Endothelial cell of umbilical vein (primary cell): ENCODE results near the gene WASF3. TPM values are rescaled to one million over a fixed set of nuclear protein-coding genes. Genes with fewer than 3 reads are reported as not detected.

Experiments
- BruUV-seq: library from RNA; stranded (reverse); fragments of 400-500 nt; replicated peaks from 2 replicates; lab custom pipeline; 2021; lab: Mats Ljungman, UMichigan
- CTCF ChIA-PET: fragments of 300-600, 350-600 bp; sonication (Branson Sonifier 250); formaldehyde crosslinking; loops from one replicate; lab custom pipeline; 2021; ENCODE audit warnings: antibody characterized with exemption, inconsistent platforms; lab: Charles Lee
- POLR2A ChIA-PET: fragments of 300-600, 350-600 bp; sonication (Branson Sonifier 250); formaldehyde crosslinking; loops from one replicate; lab custom pipeline; 2021; ENCODE audit warnings: antibody characterized with exemption, inconsistent platforms; lab: Charles Lee
- DNase-seq: peaks from one replicate; pipeline ENCODE4 v3.0.0-alpha.2; 2011; ENCODE audit warnings: low read depth, low spot score
- FAIRE-seq: peaks from 2 replicates; lab custom pipeline; 2011; peaks lifted over from hg19 to GRCh38; lab: Jason Lieb, UNC
- H2AFZ ChIP-seq: 2 replicates; pipeline ENCODE4 v1.6.0; 2012; ENCODE audit warnings: low read depth, low read length, control low read depth, inconsistent platforms
- H3K27ac ChIP-seq: 2 replicates; pipeline ENCODE4 v1.5.1; 2011; ENCODE audit warnings: low read depth, mild to moderate bottlenecking, control low read depth, low read length, moderate library complexity; ENCODE audit not compliant: insufficient read depth
- H3K27me3 ChIP-seq, 2 experiments: 2 replicates each; pipeline versions ENCODE4 v1.6.0 to v1.6.1; 2011; ENCODE audit warnings: low read length in 2 of 2, mixed read lengths in 1 of 2; ENCODE audit not compliant: control insufficient read depth in 2 of 2, insufficient read depth in 2 of 2
- H3K36me3 ChIP-seq, 2 experiments: 2 replicates in 1 of 2; 3 replicates in 1 of 2; pipeline ENCODE4 v1.5.1; 2011; ENCODE audit warnings: low read length in 2 of 2, mild to moderate bottlenecking in 1 of 2, moderate library complexity in 1 of 2; ENCODE audit not compliant: control insufficient read depth in 2 of 2, insufficient read depth in 2 of 2; ENCODE audit errors: extremely low read depth in 1 of 2
- H3K4me1 ChIP-seq: 3 replicates; pipeline ENCODE4 v1.5.1; 2011; ENCODE audit warnings: mild to moderate bottlenecking, low read length; ENCODE audit not compliant: control insufficient read depth, insufficient read depth; ENCODE audit errors: extremely low read depth
- H3K4me2 ChIP-seq: 2 replicates; pipeline ENCODE4 v1.6.1; 2011; ENCODE audit warnings: low read length, control low read depth, mixed read lengths; ENCODE audit not compliant: insufficient read depth
- H3K4me3 ChIP-seq, 3 experiments: fragments of 200-600 bp in 1 of 3; sonication (generic), shearing (Covaris generic) in 1 of 3; replicated peaks in 1 of 3; 2 replicates each; pipeline ENCODE4 v1.5.1; 2011 to 2016; ENCODE audit warnings: control low read depth in 3 of 3, low read length in 3 of 3, mild to moderate bottlenecking in 2 of 3, inconsistent platforms in 1 of 3, low read depth in 1 of 3, moderate library complexity in 1 of 3; ENCODE audit not compliant: insufficient read depth in 1 of 3
- H3K79me2 ChIP-seq: 2 replicates; pipeline ENCODE4 v1.6.0; 2012; ENCODE audit warnings: low read length, inconsistent platforms; ENCODE audit not compliant: control insufficient read depth, insufficient read depth
- H3K9ac ChIP-seq: replicated peaks from 2 replicates; pipeline ENCODE3; 2011; ENCODE audit warnings: low read length, control low read depth; ENCODE audit not compliant: insufficient read depth; ENCODE audit errors: extremely low read depth
- H3K9me1 ChIP-seq: replicated peaks from 3 replicates; pipeline ENCODE4 v1.6.0; 2011; ENCODE audit warnings: mild to moderate bottlenecking, low read length; ENCODE audit not compliant: control insufficient read depth, insufficient read depth; ENCODE audit errors: extremely low read depth
- H3K9me3 ChIP-seq: replicated peaks from 2 replicates; pipeline ENCODE4 v1.5.1; 2012; ENCODE audit warnings: low read length, inconsistent platforms; ENCODE audit not compliant: control insufficient read depth, insufficient read depth
- H4K20me1 ChIP-seq: replicated peaks from 2 replicates; pipeline ENCODE3; 2011; ENCODE audit warnings: mild to moderate bottlenecking, low read length; ENCODE audit not compliant: control insufficient read depth, insufficient read depth; ENCODE audit errors: extremely low read depth
- CTCF ChIP-seq, 2 donors: IDR thresholded peaks; 1 replicate in 1 of 2; 2 replicates in 1 of 2; pipeline ENCODE4 v1.5.1; 2011; ENCODE audit warnings: low read length in 2 of 2, mild to moderate bottlenecking in 2 of 2, moderate library complexity in 2 of 2, control low read depth in 1 of 2, inconsistent platforms in 1 of 2, low read depth in 1 of 2; ENCODE audit not compliant: insufficient read depth in 1 of 2; ENCODE audit errors: extremely low read depth in 1 of 2
- EZH2 ChIP-seq: IDR thresholded peaks from 2 replicates; pipeline ENCODE4 v1.6.1; 2012; ENCODE audit warnings: borderline replicate concordance, low read depth, mild to moderate bottlenecking, moderate library complexity, low read length, inconsistent platforms; ENCODE audit not compliant: severe bottlenecking
- FOS ChIP-seq: IDR thresholded peaks from 2 replicates; pipeline ENCODE4 v1.6.1; 2011; ENCODE audit warnings: mild to moderate bottlenecking, low read length, moderate library complexity, borderline replicate concordance; ENCODE audit not compliant: insufficient read depth
- GATA2 ChIP-seq: IDR thresholded peaks from 2 replicates; pipeline ENCODE4 v1.7.0; 2011; ENCODE audit warnings: low read depth, mild to moderate bottlenecking, moderate library complexity, mixed read lengths, low read length; ENCODE audit not compliant: insufficient read length, insufficient read depth
- JUN ChIP-seq: IDR thresholded peaks from 2 replicates; pipeline ENCODE4 v1.6.1; 2011; ENCODE audit warnings: borderline replicate concordance, low read depth; ENCODE audit not compliant: insufficient read length, insufficient read depth
- MAX ChIP-seq: IDR thresholded peaks from 2 replicates; pipeline ENCODE4 v1.6.1; 2011; ENCODE audit not compliant: insufficient read depth, insufficient read length
- MYC ChIP-seq: IDR thresholded peaks from one replicate; pipeline ENCODE4 v1.6.1; 2011; ENCODE audit warnings: mild to moderate bottlenecking, low read depth, low read length
- POLR2A ChIP-seq: IDR thresholded peaks from 2 replicates; pipeline ENCODE4 v1.6.1; 2012; ENCODE audit warnings: low read depth, mild to moderate bottlenecking, control low read depth, low read length
- POLR2AphosphoS5 ChIP-seq: IDR thresholded peaks from 2 replicates; pipeline ENCODE4 v1.6.1; 2012; ENCODE audit warnings: low read depth, mild to moderate bottlenecking, control low read depth, low read length, moderate library complexity; ENCODE audit not compliant: insufficient read depth
- dilution Hi-C: fragments of 300-500 bp; cut with MboI; formaldehyde crosslinking; loops from one replicate; pipeline ENCODE4 v1.15.0; 2019; ENCODE audit warnings: low sequenced_read_pairs; ENCODE audit not compliant: extremely low pct_ligation_motif_present
- intact Hi-C: fragments of 100-400 bp; cut with micrococcal nuclease; formaldehyde crosslinking; loops from one replicate; pipeline ENCODE4 v1.10.0; 2022
- polyA plus RNA-seq, 4 experiments: library from polyadenylated mRNA; depleted of rRNA in 3 of 4; stranded (reverse) in 3 of 4; unstranded in 1 of 4; fragments of >200 nt; gene quantifications; 2 replicates each; pipeline versions ENCODE4 v1.2.1 to v1.2.3, GENCODE V29; 2011 to 2012; ENCODE audit warnings: missing spikeins in 1 of 4
- total RNA-seq: library from RNA; stranded (reverse); gene quantifications from 2 replicates; pipeline ENCODE4 v1.2.3, GENCODE V29; 2021

The WASF3 gene
- total and polyA plus RNA-seq, 2 donors (not counting 3 experiments of a cell fraction or from before 2014, with no cell fraction given), result 18.5 to 32.4 TPM

DNA sequence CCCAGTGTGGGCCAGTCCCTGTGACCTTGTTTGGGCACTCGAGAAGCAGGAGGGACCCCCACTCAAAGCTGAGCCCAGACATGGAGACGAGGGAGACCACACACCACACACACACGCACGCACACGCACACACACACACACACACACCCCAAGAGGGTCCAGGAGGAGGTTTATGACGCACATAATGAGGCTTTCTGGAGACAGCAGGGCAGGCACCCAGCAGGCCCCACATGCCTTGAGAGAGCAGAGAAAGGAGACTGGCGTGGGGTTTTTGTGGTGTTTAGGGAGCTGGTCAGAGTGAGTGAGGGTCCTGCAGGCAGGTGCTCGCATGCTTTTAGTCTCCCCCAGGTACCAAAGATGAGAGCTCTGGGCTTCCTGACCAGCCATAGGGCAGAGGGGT lies 160.7 kb downstream of the WASF3 start:
- CTCF ChIA-PET, result interaction anchor here (0.9 to 1.1 kb wide), 2 partner anchors 12 to 13 kb away, joined by 3 to 4 read pairs; no protein-coding TSS in a partner anchor
- no TSS peak for BruUV-seq
- intact Hi-C loops, result no loop called here

More for the DNA sequence above, 160.7 kb downstream of the WASF3 start:
- TF ChIP-seq CTCF (IDR thresholded peaks at IDR 0.05; ENCODE audit: extremely low read depth in 1 of 2, insufficient read depth in 1 of 2, low read depth in 1 of 2, low read length in 2 of 2) (no peak), POLR2AphosphoS5 (no peak), POLR2A (no peak), JUN (no peak), FOS (no peak), MAX (no peak), EZH2 (no peak), GATA2 (no peak), MYC (no peak)
- no peaks in the 10 kb centered on the region for H4K20me1 ChIP-seq
- no peaks in the 10 kb centered on the region for H3K9me1 ChIP-seq
- H3K27me3 ChIP-seq, result peaks cover 0 to 7% of the 10 kb centered on the region in 2 experiments
- H3K9ac ChIP-seq, result no peak overlapping the region
- no peaks in the 10 kb centered on the region for H3K36me3 ChIP-seq
- H3K9me3 ChIP-seq, result no peaks in the 10 kb centered on the region
- no peak overlapping the region for H3K4me3 ChIP-seq
- FAIRE-seq (no peak), DNase-seq (no peak)
- POLR2A ChIA-PET, result no interaction called here
- H3K27ac ChIP-seq, result no peak overlapping the region
- dilution Hi-C loops, result no loop called here
- no peaks in the 10 kb centered on the region for H3K4me1 ChIP-seq
- no peak overlapping the region for H2AFZ ChIP-seq
- no peaks in the 10 kb centered on the region for H3K79me2 ChIP-seq
- no peak overlapping the region for H3K4me2 ChIP-seq
